NB4 (cell line): ENCODE data around the gene HDAC4.

Source experiments
- DNase-seq: peaks from one replicate; pipeline ENCODE4 v3.0.0; 2010; ENCODE audit warnings: low read depth
- H3K4me3 ChIP-seq: one replicate; pipeline ENCODE4 v1.5.1; 2011; ENCODE audit warnings: mild to moderate bottlenecking, low read depth, low read length, moderate library complexity
- CTCF ChIP-seq: IDR thresholded peaks from one replicate; pipeline ENCODE4 v1.5.1; 2012; ENCODE audit warnings: low read depth, low read length
- MAX ChIP-seq: IDR thresholded peaks from 2 replicates; pipeline ENCODE4 v1.6.1; 2011; ENCODE audit warnings: low read depth, low read length
- MYC ChIP-seq: IDR thresholded peaks from 2 replicates; pipeline ENCODE4 v1.6.1; 2011; ENCODE audit warnings: low read depth, low read length
- POLR2A ChIP-seq: IDR thresholded peaks from 2 replicates; pipeline ENCODE4 v1.6.1; 2011; ENCODE audit warnings: mild to moderate bottlenecking; ENCODE audit not compliant: insufficient read length; ENCODE audit errors: extremely low read depth

The HDAC4 gene

GRCh38 chr2:239246723-239247122 lies 154.1 kb downstream of the HDAC4 start:
- no peak for TF ChIP-seq CTCF
- TF ChIP-seq MYC = no peak
- no peak for TF ChIP-seq MAX
- no peak for TF ChIP-seq POLR2A
- H3K4me3 ChIP-seq = no peak overlapping the region
- no peak for DNase-seq

GRCh38 chr2:239245872-239246721 lies 154.7 kb downstream of the HDAC4 start:
- no peak for TF ChIP-seq POLR2A
- TF ChIP-seq CTCF = no peak
- no peak for DNase-seq
- no peak overlapping the region for H3K4me3 ChIP-seq

GRCh38 chr2:239245107-239245506 lies 155.7 kb downstream of the HDAC4 start:
- TF ChIP-seq CTCF (no peak), MAX (no peak), MYC (no peak), POLR2A (no peak)
- DNase-seq = no peak
- H3K4me3 ChIP-seq = no peak overlapping the region

- TF ChIP-seq POLR2A (no peak), MYC (no peak), MAX (no peak), CTCF (no peak)
- no peak for DNase-seq
- no peak overlapping the region for H3K4me3 ChIP-seq
These were observed 156.2 kb downstream of the HDAC4 start for GRCh38 chr2:239244625-239245024.

- peak; percentile 61 for DNase-seq
- no peak overlapping the region for H3K4me3 ChIP-seq
- TF ChIP-seq POLR2A = no peak
- TF ChIP-seq MYC = no peak
- TF ChIP-seq CTCF = no peak
- TF ChIP-seq MAX = no peak
These were observed 159.3 kb downstream of the HDAC4 start for GRCh38 chr2:239241431-239241960.
